Superior temporal gyrus (tissue), 1 donor: ENCODE data around the gene TRERF1.
"Not testable (repeated sequence)": the region's sequence is repeated elsewhere in the genome, so short reads cannot be mapped to it uniquely, and the experiment has no call there.

ENCODE experiments used
- DNase-seq: peaks from one replicate; pipeline ENCODE4 v3.0.0-alpha.2; 2016; ENCODE audit errors: extremely low spot score

The TRERF1 gene

DNA sequence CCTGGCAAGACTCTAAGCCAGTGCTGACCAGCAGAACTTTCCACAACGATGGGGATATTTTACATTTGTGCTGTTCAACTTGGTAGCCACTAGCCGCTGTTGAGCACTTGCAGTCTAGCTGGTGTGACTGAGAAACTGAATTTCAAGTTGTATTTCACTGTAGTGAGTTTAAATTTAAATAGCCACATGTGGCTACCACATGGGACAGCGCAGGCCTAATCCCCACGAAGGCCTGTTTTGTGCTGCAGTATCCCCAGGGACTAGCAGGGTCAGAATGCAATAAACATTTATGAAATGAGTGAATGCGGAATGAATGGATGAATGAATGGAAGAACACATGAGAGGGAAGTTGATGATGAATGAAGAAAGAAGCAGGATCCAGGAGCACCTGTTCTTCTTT is 115.8 kb downstream of the TRERF1 start:
- DNase-seq: no peak

GRCh38 chr6:42334870-42335269 is 116.9 kb downstream of the TRERF1 start:
- DNase-seq: no peak

- DNase-seq: no peak
Measured at GRCh38 chr6:42333612-42334011, 118.1 kb downstream of the TRERF1 start.

- DNase-seq: no peak
Measured at GRCh38 chr6:42332916-42333315, 118.8 kb downstream of the TRERF1 start.

- no peak for DNase-seq
Measured at GRCh38 chr6:42331019-42331418, 120.7 kb downstream of the TRERF1 start.

- DNase-seq: no peak
Measured at GRCh38 chr6:42326248-42326647, 125.5 kb downstream of the TRERF1 start.

GRCh38 chr6:42324656-42325324 is 126.9 kb downstream of the TRERF1 start:
- not testable (repeated sequence) for DNase-seq

DNA sequence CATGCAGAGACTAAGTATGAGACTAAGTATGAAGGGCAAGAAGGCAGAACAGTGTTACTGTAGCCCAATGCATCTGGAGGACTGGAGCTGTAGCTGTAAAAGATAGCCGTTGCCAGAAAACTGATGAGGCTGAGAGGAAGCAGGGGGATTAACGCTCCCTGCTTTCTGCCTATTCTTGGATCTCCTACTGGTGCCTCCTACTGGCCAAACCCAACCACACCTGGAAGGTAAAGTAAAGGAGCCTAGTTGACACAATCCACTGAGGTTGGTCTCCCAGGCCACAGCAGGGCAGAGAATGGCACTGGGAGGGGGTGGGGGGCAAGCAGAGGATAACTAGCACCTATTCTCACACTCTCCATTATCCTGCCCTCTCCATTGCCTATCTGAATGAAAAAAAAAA is 129.1 kb downstream of the TRERF1 start:
- no peak for DNase-seq

- no peak for DNase-seq
Measured at GRCh38 chr6:42321976-42322375, 129.8 kb downstream of the TRERF1 start.

DNA sequence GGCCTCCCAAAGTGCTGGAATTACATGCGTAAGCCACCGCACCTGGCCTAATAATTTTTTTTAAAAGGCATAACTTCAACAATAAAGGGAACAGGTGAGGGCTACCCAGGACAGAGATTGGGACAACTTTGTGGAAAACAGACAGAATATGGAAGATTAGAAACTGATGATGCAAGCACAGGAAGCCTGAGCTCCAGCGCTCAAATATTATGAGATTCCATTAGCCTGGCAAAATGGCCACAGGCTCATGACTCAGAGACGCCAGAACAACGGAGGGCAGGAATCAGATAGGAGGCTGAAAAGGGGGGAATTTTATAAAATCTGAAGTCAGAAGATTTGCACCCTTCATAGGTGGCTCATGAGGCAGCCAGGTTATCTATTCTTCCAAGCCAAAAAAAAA is 131.0 kb downstream of the TRERF1 start:
- no peak for DNase-seq

DNA sequence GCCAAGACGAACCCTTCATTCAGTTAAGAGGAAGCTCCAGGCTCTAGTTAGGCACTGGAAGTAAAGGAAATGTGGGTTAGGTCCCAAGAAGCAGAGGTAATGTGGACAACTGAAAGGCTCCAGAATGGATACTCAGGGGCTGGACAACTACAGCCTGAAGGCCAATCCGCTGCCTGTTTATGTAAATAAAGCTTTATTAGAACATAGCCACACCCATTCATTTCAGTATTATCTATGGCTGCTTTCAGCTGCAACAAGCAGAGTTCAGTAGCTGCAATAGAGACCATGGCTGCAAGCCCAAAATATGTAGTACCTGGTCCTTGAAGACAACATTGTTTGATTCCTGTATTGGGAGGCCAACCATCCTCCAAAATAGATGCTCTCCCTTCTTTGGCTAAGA is 133.2 kb downstream of the TRERF1 start:
- no peak for DNase-seq

DNA sequence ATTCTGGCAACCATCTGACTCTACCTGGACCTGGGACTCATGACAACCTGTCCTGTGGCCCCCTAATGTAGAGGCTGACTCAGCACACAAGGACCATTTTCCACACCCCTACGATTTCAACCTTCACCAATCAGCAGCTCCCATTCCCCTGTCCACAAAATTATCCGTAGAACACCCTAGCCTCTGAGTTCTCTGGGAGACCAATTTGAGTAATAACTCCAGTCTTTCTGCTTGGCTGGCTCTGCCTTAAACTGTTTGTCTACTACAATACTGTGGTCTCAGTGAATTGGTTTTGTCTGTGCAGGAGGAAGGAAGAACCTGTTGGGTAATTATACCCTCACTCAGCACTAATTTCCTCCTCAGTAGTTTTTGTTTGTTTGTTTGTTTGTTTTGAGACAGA is 134.7 kb downstream of the TRERF1 start:
- DNase-seq: no peak

DNA sequence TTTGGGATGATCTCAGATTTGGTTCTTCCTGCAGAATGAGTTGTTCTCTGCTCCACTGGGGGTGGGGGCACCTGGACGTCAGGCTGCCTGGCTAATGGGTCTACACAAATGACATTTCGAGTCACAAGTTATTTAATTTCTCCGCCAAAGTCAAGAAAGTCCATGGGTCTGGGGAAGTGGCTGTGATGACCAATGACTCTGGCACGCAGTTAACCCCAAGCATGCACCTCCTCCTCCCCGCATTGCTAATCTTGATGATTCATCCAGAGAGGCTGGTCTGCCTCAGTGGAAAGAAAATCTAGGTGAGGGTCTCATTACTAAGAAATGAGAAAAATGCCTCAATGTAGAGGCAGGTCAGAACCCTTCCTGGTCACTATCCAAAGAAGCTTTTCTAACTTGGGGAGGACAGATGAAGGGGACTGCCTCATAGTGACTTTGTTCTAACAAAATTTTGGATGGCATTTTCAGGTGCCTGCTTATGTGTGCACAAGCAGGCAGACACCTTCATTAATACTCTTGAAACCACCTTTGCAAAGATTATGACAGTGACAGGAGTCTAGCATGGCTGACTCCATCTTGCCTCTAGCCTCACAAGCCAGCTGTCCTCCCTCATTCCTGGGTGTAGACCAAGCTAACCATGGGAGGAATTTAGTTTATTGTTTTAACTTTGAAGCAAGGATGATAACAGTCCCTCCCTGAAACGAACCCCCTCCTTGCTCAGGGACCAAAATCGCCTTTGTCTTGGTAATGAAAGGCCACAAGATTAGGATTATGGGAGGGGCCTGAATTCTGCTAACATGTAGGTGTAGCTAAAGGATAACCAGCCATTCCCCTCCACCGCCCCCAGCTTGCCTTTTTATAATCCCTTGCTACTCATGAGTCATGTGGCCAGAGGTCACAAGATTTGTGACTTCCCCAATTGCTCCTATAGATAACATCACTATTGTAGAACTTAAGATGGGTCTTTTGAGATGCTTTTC is 135.4 kb downstream of the TRERF1 start:
- no peak for DNase-seq

DNA sequence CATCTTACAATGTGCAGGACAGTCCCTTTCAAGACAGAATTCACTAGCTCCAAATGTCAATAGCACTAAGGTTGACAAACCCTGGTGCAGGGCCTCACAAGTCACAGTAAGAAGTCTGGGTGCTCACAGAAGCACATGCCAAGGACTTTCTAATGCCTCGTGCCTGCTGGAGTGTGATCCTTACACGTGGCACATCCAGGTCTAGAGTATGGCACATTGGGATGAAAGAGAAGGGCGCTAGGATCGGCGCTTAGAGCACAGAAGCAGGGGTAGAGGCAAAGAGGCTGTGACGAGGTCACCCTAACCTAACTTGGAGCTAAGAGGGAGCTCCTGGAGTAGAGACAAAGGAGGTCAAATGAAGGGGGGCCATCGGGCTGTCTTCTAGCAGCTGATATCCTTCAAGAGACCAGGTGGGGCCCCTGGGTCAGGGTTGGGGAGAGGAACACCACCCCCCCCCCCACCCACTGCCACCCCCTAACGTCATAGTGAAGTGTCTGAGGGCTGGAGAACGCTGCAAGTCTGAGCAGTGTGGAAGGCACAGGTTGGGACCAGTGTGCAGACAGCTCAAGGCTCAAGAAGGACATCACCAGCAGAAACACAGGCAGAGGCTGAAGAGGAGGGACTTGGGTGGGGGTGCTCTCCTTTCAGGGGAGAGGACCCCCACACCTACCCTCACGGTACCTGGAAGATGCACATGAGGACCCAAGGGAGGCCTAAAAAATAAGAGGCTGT is 136.3 kb downstream of the TRERF1 start:
- DNase-seq: no peak

DNA sequence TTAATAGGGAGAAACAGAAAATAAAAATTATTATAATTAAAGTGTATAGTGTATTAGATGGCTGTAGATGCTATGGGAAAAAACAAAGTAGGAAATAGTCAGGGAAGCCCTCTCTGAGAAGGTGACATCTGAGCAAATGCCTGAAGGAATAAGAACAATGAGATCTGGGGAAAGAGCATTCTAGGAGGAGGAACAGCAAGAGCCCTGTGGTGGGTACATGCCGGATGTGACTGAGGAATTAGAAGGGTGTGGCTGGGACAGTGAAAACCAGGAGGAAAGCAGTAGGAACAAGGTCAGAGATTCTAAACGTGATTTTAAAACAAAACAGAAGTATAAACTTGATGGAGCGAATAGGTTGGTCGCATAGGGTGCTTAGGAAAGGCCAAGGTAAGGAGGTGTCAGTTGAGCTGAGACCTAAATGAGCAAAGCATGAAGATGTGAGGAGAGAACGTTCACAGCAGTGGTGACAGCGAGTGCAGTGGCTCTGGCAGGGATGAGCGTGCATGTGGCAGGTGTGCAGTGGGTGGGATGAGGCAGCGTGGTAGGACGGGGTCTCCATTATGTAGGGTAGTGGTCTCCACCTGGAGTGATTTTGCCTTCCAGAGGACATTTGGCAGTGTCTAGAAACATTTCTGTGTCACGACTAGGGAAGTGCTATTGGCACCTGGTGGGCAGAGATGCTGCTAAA is 137.0 kb downstream of the TRERF1 start:
- DNase-seq: no peak

- peak; percentile 17 for DNase-seq
Measured at GRCh38 chr6:42313941-42314570, 137.7 kb downstream of the TRERF1 start.

- peak; percentile 25 for DNase-seq
Measured at GRCh38 chr6:42313038-42313437, 138.7 kb downstream of the TRERF1 start.

- no peak for DNase-seq
Measured at GRCh38 chr6:42307141-42307470, 144.6 kb downstream of the TRERF1 start.

- DNase-seq: no peak
Measured at GRCh38 chr6:42306439-42307140, 145.1 kb downstream of the TRERF1 start.

GRCh38 chr6:42304053-42304712 is 147.5 kb downstream of the TRERF1 start:
- no peak for DNase-seq
